ENCODE data around the gene SOX30.

The SOX30 gene

DNA sequence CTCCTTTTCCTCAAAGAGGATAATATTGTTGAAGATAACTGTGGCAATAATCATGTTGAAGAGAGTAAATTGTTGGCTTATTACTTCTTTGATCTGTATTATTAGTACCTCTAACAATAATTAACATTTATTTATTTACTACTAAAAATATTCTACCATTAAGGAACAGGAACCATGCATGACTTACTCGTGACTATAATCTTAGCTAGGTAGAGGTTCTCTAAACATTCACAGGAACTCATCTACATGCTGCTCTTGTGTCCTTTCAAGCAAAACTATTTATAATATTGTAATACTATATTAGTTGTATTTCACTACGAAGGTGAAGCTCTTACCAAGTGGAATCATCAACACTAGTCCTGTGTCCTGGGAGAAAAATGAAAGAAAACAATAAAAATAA lies 3.1 kb downstream of the SOX30 start:
- Histone ChIP-seq H3K36me3 (ENCODE audit: insufficient read depth, low read length) (no peaks in the 10 kb centered on the region), H3K4me3 (no peak overlapping the region), H3K9me3 (ENCODE audit: low read depth, low read length) (no peaks in the 10 kb centered on the region), H3K27ac (no peak overlapping the region), H3K9ac (ENCODE audit: insufficient read length) (no peak overlapping the region)
- TF ChIP-seq FOXP2 (optimal IDR thresholded peaks at IDR 0.05; ENCODE audit: control extremely low read depth, extremely low read length, insufficient read depth) (no peak), POLR2AphosphoS5 (IDR thresholded peaks at IDR 0.05; ENCODE audit: borderline replicate concordance, low read depth, low read length) (no peak), EZH2 (IDR thresholded peaks at IDR 0.05) (no peak)
- DNase-seq (ENCODE audit: low read depth, low spot score) = no peak

DNA sequence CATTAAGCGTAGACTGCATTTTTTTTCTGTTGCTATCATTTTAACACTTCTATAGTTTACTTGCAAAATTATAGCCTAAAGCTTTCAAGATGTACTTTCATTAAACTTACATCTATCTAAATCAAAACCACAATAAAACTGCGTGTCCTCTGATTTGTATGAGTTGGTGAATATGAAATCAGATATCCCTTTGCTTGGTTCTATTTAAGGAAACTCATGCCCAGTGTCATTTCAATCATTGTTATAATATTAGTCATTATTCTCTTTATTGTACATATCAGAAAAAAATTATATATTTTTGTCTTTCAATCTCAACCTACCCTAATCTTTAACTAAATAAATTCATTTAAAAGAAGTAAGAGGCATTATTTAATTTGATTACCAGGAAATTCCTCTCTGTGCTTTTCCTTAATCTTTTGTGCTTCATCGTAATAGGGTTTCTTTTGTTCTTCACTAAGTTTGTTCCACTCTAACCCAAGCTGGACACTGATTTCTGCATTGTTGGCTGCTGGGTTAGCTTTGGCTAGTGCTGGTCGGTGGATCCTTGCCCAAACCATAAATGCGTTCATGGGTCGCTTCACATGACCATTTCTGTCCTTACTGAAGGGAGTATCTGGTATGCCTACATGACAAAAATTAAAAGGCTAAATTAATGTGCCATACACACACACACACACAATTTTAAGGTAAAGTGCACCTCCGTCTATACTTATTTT lies 3.8 kb downstream of the SOX30 start:
- Histone ChIP-seq H3K27ac (no peak overlapping the region), H3K9ac (ENCODE audit: insufficient read length) (no peak overlapping the region), H3K36me3 (ENCODE audit: insufficient read depth, low read length) (no peaks in the 10 kb centered on the region), H3K9me3 (ENCODE audit: low read depth, low read length) (no peaks in the 10 kb centered on the region), H3K4me3 (no peak overlapping the region)
- no peak for DNase-seq (ENCODE audit: low read depth, low spot score)
- TF ChIP-seq FOXP2 (optimal IDR thresholded peaks at IDR 0.05; ENCODE audit: control extremely low read depth, extremely low read length, insufficient read depth) = no peak
- no peak for TF ChIP-seq EZH2 (IDR thresholded peaks at IDR 0.05)
- TF ChIP-seq POLR2AphosphoS5 (IDR thresholded peaks at IDR 0.05; ENCODE audit: borderline replicate concordance, low read depth, low read length) = no peak

DNA sequence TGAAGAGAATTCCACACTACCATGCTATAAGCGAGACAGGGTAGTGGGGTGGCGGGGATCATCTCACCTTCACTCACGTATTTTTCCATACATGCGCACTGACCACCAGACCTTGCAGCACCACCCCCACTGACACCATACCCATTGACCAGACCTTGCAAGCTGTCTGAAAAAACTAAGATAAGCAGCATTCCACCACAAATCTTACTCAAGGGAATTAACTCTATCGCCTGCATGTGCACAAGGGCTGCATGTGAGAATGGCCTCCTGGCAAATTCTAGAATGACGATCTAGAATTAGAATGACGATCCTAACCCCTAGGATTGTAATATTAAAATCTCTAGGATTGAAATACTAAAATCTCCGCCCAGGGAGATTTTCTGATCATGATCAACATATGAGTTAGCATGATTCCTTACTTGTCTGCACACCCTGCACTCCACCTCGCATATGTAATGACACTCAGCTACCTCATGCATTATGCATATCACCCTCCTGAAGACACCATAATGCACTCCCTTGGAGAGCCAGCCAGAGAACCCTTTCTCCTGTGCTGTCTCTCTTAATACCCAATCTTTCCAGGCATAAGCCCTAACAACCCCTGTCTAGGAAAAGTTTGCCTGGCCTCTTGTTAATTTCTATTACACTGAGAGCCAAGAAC lies 11.7 kb downstream of the SOX30 start:
- no peak overlapping the region for H3K4me3 ChIP-seq
- H3K27ac ChIP-seq = no peak overlapping the region
- H3K9ac ChIP-seq (ENCODE audit: insufficient read length) = no peak overlapping the region
- no peak for DNase-seq (ENCODE audit: low read depth, low spot score)
- no peaks in the 10 kb centered on the region for H3K9me3 ChIP-seq (ENCODE audit: low read depth, low read length)
- TF ChIP-seq FOXP2 (optimal IDR thresholded peaks at IDR 0.05; ENCODE audit: control extremely low read depth, extremely low read length, insufficient read depth) (no peak), EZH2 (IDR thresholded peaks at IDR 0.05) (no peak), POLR2AphosphoS5 (IDR thresholded peaks at IDR 0.05; ENCODE audit: borderline replicate concordance, low read depth, low read length) (no peak)
- H3K36me3 ChIP-seq (ENCODE audit: insufficient read depth, low read length) = no peaks in the 10 kb centered on the region

DNA sequence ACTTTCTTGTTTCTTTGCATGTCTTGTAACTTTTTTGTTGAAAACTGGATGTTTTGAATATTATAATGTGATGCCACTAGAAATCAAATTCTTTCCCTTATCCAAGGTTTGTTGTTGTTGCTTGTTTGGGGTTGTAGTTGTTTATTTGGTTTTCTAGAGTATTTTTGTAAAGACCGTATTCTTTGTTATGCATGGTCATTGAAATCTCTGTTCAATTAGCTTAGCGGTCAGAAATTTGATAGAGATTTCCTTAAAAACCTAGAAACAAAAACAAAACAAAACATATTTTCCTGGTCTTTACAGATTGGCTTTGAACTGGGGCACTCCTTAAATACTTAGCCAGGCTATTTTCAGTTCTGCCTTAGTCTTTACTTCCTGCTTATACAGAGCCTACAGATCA lies 21.9 kb downstream of the SOX30 start:
- no peak for TF ChIP-seq EZH2 (IDR thresholded peaks at IDR 0.05)
- no peak for TF ChIP-seq FOXP2 (optimal IDR thresholded peaks at IDR 0.05; ENCODE audit: control extremely low read depth, extremely low read length, insufficient read depth)
- TF ChIP-seq POLR2AphosphoS5 (IDR thresholded peaks at IDR 0.05; ENCODE audit: borderline replicate concordance, low read depth, low read length) = no peak
- H3K9ac ChIP-seq (ENCODE audit: insufficient read length) = no peak overlapping the region
- no peak for DNase-seq (ENCODE audit: low read depth, low spot score)
- H3K9me3 ChIP-seq (ENCODE audit: low read depth, low read length) = no peaks in the 10 kb centered on the region
- H3K27ac ChIP-seq = no peak overlapping the region
- no peak overlapping the region for H3K4me3 ChIP-seq
- H3K36me3 ChIP-seq (ENCODE audit: insufficient read depth, low read length) = no peaks in the 10 kb centered on the region

DNA sequence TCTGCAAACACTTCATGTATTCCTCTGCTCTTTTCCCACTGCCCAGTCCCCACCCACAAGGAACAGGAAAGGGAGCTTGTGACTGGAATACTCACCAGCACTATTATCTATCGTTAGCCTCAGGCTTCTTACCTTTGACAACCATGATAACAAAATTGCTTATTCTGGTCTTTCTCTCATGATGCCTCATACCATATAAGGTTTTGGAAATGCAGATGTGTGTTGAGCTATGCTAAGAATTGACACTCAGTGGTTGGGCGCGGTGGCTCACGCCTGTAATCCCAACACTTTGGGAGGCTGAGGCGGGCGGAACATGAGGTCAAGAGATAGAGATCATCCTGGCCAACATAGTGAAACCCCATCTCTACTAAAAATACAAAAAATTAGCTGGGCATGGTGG lies 25.4 kb downstream of the SOX30 start:
- no peak for DNase-seq (ENCODE audit: low read depth, low spot score)
- H3K9me3 ChIP-seq (ENCODE audit: low read depth, low read length) = no peaks in the 10 kb centered on the region
- no peaks in the 10 kb centered on the region for H3K36me3 ChIP-seq (ENCODE audit: insufficient read depth, low read length)
- H3K9ac ChIP-seq (ENCODE audit: insufficient read length) = no peak overlapping the region
- H3K27ac ChIP-seq = no peak overlapping the region
- TF ChIP-seq FOXP2 (optimal IDR thresholded peaks at IDR 0.05; ENCODE audit: control extremely low read depth, extremely low read length, insufficient read depth) (no peak), POLR2AphosphoS5 (IDR thresholded peaks at IDR 0.05; ENCODE audit: borderline replicate concordance, low read depth, low read length) (no peak), EZH2 (IDR thresholded peaks at IDR 0.05) (no peak)
- H3K4me3 ChIP-seq = no peak overlapping the region

DNA sequence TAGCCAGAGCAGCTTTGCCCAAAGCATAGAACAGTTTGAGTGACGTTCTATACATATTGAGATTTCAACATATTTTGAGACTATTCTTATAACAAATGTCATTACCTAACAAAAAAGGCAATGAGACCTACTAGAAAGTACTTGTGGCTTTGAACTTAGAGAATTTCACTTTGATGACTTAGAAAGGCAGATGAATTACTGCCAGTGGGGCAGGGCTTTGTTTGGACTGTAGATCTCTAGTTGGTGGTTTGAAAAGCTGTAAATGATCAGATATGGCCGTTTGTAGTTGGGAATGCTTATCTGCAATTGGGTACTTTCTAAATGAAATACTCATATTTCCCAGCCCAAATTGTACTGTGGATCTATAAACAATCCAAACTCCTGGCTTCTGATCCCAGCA lies 28.1 kb downstream of the SOX30 start:
- H3K4me3 ChIP-seq = no peak overlapping the region

DNA sequence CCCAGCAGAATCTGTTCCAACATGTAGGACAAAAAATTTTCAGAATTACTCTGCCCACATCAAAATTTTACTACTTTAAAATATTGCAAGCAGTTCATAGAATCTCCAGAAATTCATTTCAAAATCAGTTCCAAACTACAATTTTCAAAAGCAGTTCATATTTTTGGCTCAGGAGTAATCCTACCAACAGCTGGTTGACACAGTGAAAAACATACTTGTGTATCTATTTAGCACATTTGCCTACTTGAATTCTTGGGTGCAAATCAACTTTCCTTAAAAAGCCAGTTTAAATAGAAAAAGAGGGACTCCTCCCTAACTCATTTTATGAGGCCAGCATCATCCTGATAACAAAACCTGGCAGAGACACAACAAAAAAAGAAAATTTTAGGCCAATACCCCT lies 31.5 kb downstream of the SOX30 start:
- no peaks in the 10 kb centered on the region for H3K9me3 ChIP-seq (ENCODE audit: low read depth, low read length)
- H3K27ac ChIP-seq = no peak overlapping the region
- no peaks in the 10 kb centered on the region for H3K36me3 ChIP-seq (ENCODE audit: insufficient read depth, low read length)
- H3K4me3 ChIP-seq = no peak overlapping the region
- no peak for TF ChIP-seq POLR2AphosphoS5 (IDR thresholded peaks at IDR 0.05; ENCODE audit: borderline replicate concordance, low read depth, low read length)
- TF ChIP-seq EZH2 (IDR thresholded peaks at IDR 0.05) = no peak
- no peak for TF ChIP-seq FOXP2 (optimal IDR thresholded peaks at IDR 0.05; ENCODE audit: control extremely low read depth, extremely low read length, insufficient read depth)
- no peak overlapping the region for H3K9ac ChIP-seq (ENCODE audit: insufficient read length)
- DNase-seq (ENCODE audit: low read depth, low spot score) = no peak

More for the DNA sequence above, 28.1 kb downstream of the SOX30 start:
- Histone ChIP-seq H3K9me3 (ENCODE audit: low read depth, low read length) (no peaks in the 10 kb centered on the region), H3K9ac (ENCODE audit: insufficient read length) (no peak overlapping the region), H3K36me3 (ENCODE audit: insufficient read depth, low read length) (no peaks in the 10 kb centered on the region), H3K27ac (no peak overlapping the region)
- DNase-seq (ENCODE audit: low read depth, low spot score) = no peak
- TF ChIP-seq EZH2 (IDR thresholded peaks at IDR 0.05) = no peak
- TF ChIP-seq FOXP2 (optimal IDR thresholded peaks at IDR 0.05; ENCODE audit: control extremely low read depth, extremely low read length, insufficient read depth) = no peak
- no peak for TF ChIP-seq POLR2AphosphoS5 (IDR thresholded peaks at IDR 0.05; ENCODE audit: borderline replicate concordance, low read depth, low read length)

DNA sequence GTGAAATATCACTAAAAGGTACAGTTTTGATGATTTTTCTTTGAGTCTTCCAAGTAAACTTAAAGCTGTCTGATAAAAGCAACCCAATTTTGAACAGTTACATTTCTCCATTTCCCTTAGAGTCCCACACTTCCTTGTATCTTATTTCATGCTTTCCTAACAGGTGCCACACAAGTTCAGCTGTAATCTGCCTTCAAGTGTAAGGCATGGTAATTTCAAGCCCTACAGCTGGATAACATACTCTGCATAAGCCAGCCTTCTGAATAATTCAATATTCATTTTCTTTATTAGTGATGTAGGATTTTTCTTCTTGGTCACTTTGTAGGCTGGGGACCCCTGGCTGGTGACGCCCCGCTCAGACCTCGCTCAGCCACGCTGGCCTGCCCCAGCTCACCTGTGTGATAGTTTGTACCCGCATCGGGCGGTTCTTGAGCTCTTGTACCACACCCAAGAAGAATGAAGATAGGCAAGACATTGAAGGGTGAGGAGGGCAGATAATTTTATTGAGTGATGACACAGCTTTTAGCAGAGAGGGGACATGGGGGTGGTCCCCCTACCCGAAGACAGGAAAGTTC lies 34.0 kb downstream of the SOX30 start:
- no peaks in the 10 kb centered on the region for H3K36me3 ChIP-seq (ENCODE audit: insufficient read depth, low read length)
- no peaks in the 10 kb centered on the region for H3K9me3 ChIP-seq (ENCODE audit: low read depth, low read length)
- H3K9ac ChIP-seq (ENCODE audit: insufficient read length) = no peak overlapping the region
- no peak overlapping the region for H3K27ac ChIP-seq
- no peak overlapping the region for H3K4me3 ChIP-seq
- no peak for DNase-seq (ENCODE audit: low read depth, low spot score)
- TF ChIP-seq FOXP2 (optimal IDR thresholded peaks at IDR 0.05; ENCODE audit: control extremely low read depth, extremely low read length, insufficient read depth) (no peak), EZH2 (IDR thresholded peaks at IDR 0.05) (no peak), POLR2AphosphoS5 (IDR thresholded peaks at IDR 0.05; ENCODE audit: borderline replicate concordance, low read depth, low read length) (no peak)

Measured in SK-N-MC (cell line).